Neural progenitor cell (in vitro differentiated cells): Measurements from ENCODE around the gene YOD1. TPM values are rescaled to one million over a fixed set of nuclear protein-coding genes. Genes with fewer than 3 reads are reported as not detected.

Experiments
- DNase-seq: peaks from one replicate; pipeline ENCODE4 v3.0.0-alpha.2; 2016; ENCODE audit warnings: low spot score
- H2AFZ ChIP-seq: fragments of 200-600 bp; sonication (generic); replicated peaks from 2 replicates; pipeline ENCODE4 v1.6.1; 2016; ENCODE audit warnings: antibody characterized with exemption
- H3F3A ChIP-seq: fragments of 200-600 bp; sonication (generic); 2 replicates; pipeline ENCODE4 v1.6.1; 2016; ENCODE audit warnings: antibody characterized with exemption, low read depth
- H3K27ac ChIP-seq: fragments of 200-600 bp; sonication (generic); 2 replicates; pipeline ENCODE4 v1.5.1; 2016; ENCODE audit warnings: mild to moderate bottlenecking
- H3K27me3 ChIP-seq: fragments of 200-600 bp; sonication (generic); 2 replicates; pipeline ENCODE4 v1.6.1; 2016; ENCODE audit warnings: mild to moderate bottlenecking, moderate library complexity
- H3K36me3 ChIP-seq: fragments of 200-600 bp; sonication (generic); 2 replicates; pipeline ENCODE4 v1.5.1; 2016
- H3K4me1 ChIP-seq: fragments of 200-600 bp; sonication (generic); 2 replicates; pipeline ENCODE4 v1.6.1; 2016; ENCODE audit warnings: mixed run types
- H3K4me2 ChIP-seq: fragments of 200-600 bp; sonication (generic); 2 replicates; pipeline ENCODE4 v1.6.1; 2016
- H3K4me3 ChIP-seq: fragments of 200-600 bp; sonication (generic); 2 replicates; pipeline ENCODE4 v1.5.1; 2016
- H3K79me2 ChIP-seq: fragments of 200-600 bp; sonication (generic); 2 replicates; pipeline ENCODE4 v1.6.1; 2016; ENCODE audit warnings: low read depth
- H3K9ac ChIP-seq: fragments of 200-600 bp; sonication (generic); 2 replicates; pipeline ENCODE4 v1.6.1; 2016
- H3K9me3 ChIP-seq: fragments of 200-600 bp; sonication (generic); 2 replicates; pipeline ENCODE4 v1.5.1; 2016; ENCODE audit warnings: low read depth
- H4K20me1 ChIP-seq: fragments of 200-600 bp; sonication (generic); 2 replicates; pipeline ENCODE4 v1.6.1; 2016; ENCODE audit warnings: low read depth
- H3K27ac Mint-ChIP-seq: 3 replicates; pipeline ENCODE4 v1.8.0; 2021; ENCODE audit warnings: mixed read lengths
- H3K27me3 Mint-ChIP-seq: 2 replicates; pipeline ENCODE4 v1.8.0; 2022; ENCODE audit warnings: low read depth, mild to moderate bottlenecking, inconsistent platforms, moderate library complexity, mixed read lengths; ENCODE audit not compliant: insufficient read depth
- H3K36me3 Mint-ChIP-seq: 3 replicates; pipeline ENCODE4 v1.8.0; 2021; ENCODE audit warnings: mixed read lengths
- H3K4me1 Mint-ChIP-seq: 3 replicates; pipeline ENCODE4 v1.8.0; 2021; ENCODE audit warnings: mixed read lengths
- H3K4me3 Mint-ChIP-seq: 3 replicates; pipeline ENCODE4 v1.8.0; 2021; ENCODE audit warnings: mild to moderate bottlenecking, moderate library complexity, mixed read lengths
- H3K9me3 Mint-ChIP-seq: 3 replicates; pipeline ENCODE4 v1.8.0; 2020; ENCODE audit warnings: mixed read lengths
- EZH2 ChIP-seq: fragments of 200-600 bp; sonication (generic); IDR thresholded peaks from 2 replicates; pipeline ENCODE4 v1.6.1; 2017; ENCODE audit warnings: antibody characterized with exemption, mild to moderate bottlenecking, moderate library complexity
- EZH2phosphoT487 ChIP-seq: fragments of 200-600 bp; sonication (generic); IDR thresholded peaks from 2 replicates; pipeline ENCODE4 v1.6.1; 2017; ENCODE audit warnings: antibody characterized with exemption
- total RNA-seq: library from RNA; depleted of rRNA; stranded (reverse); fragments of >200 nt; gene quantifications from 2 replicates; pipeline ENCODE4 v1.2.3, GENCODE V29; 2015; ENCODE audit warnings: low replicate concordance
- TF ChIP-seq, protein P1 (sequence below): fragments of 200-600 bp; sonication (generic); IDR thresholded peaks from 2 replicates; pipeline ENCODE4 v1.5.1; 2017; ENCODE audit warnings: antibody characterized with exemption, mild to moderate bottlenecking

Gene YOD1
- total RNA-seq, 1 donor from 2014 or later: 27.0 TPM

DNA sequence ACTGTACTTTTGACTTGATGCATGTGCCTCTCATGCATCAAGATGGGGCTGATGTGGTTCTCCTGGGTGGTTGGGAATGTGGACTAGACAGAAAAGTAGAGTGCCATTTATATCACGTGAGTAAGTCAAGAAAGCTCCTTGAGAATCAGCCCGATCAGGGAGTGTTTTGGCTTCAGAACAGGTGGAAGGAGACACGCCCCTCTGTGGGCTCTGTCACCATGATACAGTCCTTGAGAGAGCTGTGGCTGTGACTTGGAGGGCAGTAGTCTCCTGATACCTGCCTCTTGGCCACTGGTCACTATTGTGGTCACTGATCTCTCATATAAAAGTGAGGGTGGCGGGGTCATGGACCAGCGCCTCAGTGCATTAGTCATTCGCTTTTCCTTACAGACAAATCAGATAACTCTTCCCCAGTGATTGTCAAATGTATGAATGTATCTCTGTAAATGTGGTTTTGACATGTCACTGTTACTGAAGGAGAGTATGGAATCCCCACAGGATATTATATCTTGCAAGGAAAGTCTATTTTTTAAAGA lies 28.8 kb upstream of the YOD1 start:
- H3K9me3 Mint-ChIP-seq: no peaks in the 10 kb centered on the region
- DNase-seq: no peak
- no peak for TF ChIP-seq EZH2phosphoT487
- TF ChIP-seq EZH2: no peak
- TF ChIP-seq, protein P1, sequence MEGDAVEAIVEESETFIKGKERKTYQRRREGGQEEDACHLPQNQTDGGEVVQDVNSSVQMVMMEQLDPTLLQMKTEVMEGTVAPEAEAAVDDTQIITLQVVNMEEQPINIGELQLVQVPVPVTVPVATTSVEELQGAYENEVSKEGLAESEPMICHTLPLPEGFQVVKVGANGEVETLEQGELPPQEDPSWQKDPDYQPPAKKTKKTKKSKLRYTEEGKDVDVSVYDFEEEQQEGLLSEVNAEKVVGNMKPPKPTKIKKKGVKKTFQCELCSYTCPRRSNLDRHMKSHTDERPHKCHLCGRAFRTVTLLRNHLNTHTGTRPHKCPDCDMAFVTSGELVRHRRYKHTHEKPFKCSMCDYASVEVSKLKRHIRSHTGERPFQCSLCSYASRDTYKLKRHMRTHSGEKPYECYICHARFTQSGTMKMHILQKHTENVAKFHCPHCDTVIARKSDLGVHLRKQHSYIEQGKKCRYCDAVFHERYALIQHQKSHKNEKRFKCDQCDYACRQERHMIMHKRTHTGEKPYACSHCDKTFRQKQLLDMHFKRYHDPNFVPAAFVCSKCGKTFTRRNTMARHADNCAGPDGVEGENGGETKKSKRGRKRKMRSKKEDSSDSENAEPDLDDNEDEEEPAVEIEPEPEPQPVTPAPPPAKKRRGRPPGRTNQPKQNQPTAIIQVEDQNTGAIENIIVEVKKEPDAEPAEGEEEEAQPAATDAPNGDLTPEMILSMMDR: no peak

DNA sequence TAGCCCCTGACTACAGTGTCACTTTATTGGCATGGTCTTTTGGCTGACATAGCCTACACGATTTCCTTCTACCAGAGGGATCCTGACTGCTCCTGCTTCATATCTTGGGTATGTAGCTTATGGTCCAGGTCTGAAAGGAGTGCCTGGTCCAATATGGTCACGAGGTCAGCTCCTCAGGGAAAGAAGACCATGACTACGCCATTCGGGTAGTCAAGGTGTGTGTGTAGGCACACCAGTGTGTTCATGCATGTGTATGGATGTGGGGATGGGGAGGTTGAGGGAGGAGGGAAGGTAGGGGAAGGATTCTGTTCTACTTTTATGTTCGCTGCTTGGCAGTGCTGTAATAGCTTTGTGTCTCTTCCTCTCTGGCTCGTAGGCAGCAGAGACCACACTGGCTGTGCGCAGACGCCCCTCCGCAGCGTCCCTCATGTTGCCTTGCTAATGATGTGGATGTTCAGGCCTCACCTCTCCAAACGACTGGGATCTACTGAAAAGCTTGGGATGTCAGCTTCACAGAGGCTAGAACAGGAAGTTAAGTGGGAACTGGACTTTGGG lies 27.6 kb upstream of the YOD1 start:
- H3K4me3 ChIP-seq: no peak overlapping the region
- H3K4me2 ChIP-seq: no peak overlapping the region
- H3K36me3 ChIP-seq: no peaks in the 10 kb centered on the region
- Mint-ChIP-seq H3K27ac (no peak overlapping the region), H3K27me3 (peaks cover 2% of the 10 kb centered on the region), H3K4me1 (peaks cover 2% of the 10 kb centered on the region), H3K9me3 (no peaks in the 10 kb centered on the region), H3K36me3 (no peaks in the 10 kb centered on the region), H3K4me3 (no peak overlapping the region)
- no peaks in the 10 kb centered on the region for H3K27me3 ChIP-seq
- H2AFZ ChIP-seq: no peak overlapping the region
- H3K27ac ChIP-seq: no peak overlapping the region
- H3K4me1 ChIP-seq: no peaks in the 10 kb centered on the region
- no peak for DNase-seq
- H3K9me3 ChIP-seq: no peaks in the 10 kb centered on the region
- no peak overlapping the region for H3K9ac ChIP-seq
- H3K79me2 ChIP-seq: no peaks in the 10 kb centered on the region
- H4K20me1 ChIP-seq: no peaks in the 10 kb centered on the region
- H3F3A ChIP-seq: no peaks in the 10 kb centered on the region
- no peak for TF ChIP-seq EZH2phosphoT487
- TF ChIP-seq, protein P1: no peak
- no peak for TF ChIP-seq EZH2

More for the DNA sequence above, 28.8 kb upstream of the YOD1 start:
- peaks cover 4% of the 10 kb centered on the region for H3K4me1 Mint-ChIP-seq
- H3K36me3 Mint-ChIP-seq: no peaks in the 10 kb centered on the region
- no peak overlapping the region for H3K9ac ChIP-seq
- no peaks in the 10 kb centered on the region for H3K27me3 ChIP-seq
- no peak overlapping the region for H3K4me2 ChIP-seq
- H2AFZ ChIP-seq: no peak overlapping the region
- H3K36me3 ChIP-seq: no peaks in the 10 kb centered on the region
- H3K27ac ChIP-seq: no peak overlapping the region
- H3K4me3 Mint-ChIP-seq: no peak overlapping the region
- no peak overlapping the region for H3K27ac Mint-ChIP-seq
- H3F3A ChIP-seq: no peaks in the 10 kb centered on the region
- no peaks in the 10 kb centered on the region for H3K4me1 ChIP-seq
- H3K79me2 ChIP-seq: no peaks in the 10 kb centered on the region
- peaks cover 2% of the 10 kb centered on the region for H3K27me3 Mint-ChIP-seq
- H4K20me1 ChIP-seq: no peaks in the 10 kb centered on the region
- no peaks in the 10 kb centered on the region for H3K9me3 ChIP-seq
- no peak overlapping the region for H3K4me3 ChIP-seq

DNA sequence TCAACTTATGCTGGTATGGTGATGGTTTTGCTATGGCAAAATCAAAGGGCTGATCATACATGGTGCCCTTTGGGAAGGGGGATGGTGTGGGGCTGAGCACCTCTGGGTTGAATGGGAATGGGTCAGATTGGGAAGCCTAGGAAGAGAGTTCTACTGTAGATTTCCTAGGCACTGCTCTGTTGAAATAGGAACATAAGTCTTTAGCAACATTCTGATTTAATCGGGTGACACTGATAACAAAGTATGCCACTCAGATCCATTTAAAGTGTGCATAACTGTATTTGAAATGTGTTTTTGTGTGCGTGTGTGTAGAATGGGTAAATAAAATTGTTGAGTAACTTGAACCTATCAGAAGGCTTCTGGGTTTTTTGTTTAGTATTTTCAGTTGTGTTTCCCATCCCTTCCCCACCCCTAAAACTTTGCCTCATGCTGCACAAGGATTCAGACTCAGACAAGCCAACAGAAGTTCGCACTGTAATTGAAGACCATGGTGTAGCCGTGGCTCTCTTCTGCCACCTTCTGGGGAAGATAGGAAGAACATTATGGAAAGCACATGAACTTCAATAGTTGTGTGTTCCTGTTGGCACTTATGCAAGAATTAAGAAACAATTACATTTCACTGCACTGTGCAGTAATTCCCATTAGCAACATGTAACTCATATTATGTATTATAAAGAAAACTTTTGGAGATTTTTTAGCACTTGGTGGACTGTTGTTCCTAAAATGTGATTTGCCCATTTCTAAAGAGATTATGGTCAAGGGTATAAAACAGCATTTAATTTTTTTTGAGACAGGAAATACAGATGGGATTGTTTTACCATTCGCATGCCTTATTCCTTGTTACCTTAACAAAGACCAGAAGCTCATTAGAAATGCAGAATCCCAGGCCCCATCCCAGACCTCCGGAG lies 26.7 kb upstream of the YOD1 start:
- Histone ChIP-seq H3K4me3 (no peak overlapping the region), H3K9me3 (no peaks in the 10 kb centered on the region), H3K4me1 (no peaks in the 10 kb centered on the region), H3K4me2 (no peak overlapping the region), H3K36me3 (no peaks in the 10 kb centered on the region), H3K27ac (no peak overlapping the region), H3F3A (no peaks in the 10 kb centered on the region), H3K27me3 (no peaks in the 10 kb centered on the region), H3K79me2 (no peaks in the 10 kb centered on the region), H4K20me1 (no peaks in the 10 kb centered on the region), H3K9ac (no peak overlapping the region), H2AFZ (no peak overlapping the region)
- H3K4me1 Mint-ChIP-seq: peaks cover 2% of the 10 kb centered on the region
- H3K9me3 Mint-ChIP-seq: no peaks in the 10 kb centered on the region
- H3K36me3 Mint-ChIP-seq: peaks cover 1% of the 10 kb centered on the region
- TF ChIP-seq, protein P1: peak; percentile 82
- TF ChIP-seq EZH2 (no peak), EZH2phosphoT487 (no peak)
- H3K27me3 Mint-ChIP-seq: peaks cover 2% of the 10 kb centered on the region
- H3K4me3 Mint-ChIP-seq: no peak overlapping the region
- peak; percentile 66 for DNase-seq
- H3K27ac Mint-ChIP-seq: no peak overlapping the region
